Large intestine (tissue), 3 donors: Measurements from ENCODE around the gene GPR160. TPM values are rescaled to one million over a fixed set of nuclear protein-coding genes. Genes with fewer than 3 reads are reported as not detected.

Experiments
- DNase-seq, 2 donors: peaks; one replicate each; pipeline versions ENCODE4 v3.0.0 to v3.0.0-alpha.2; 2013
- H3K27ac ChIP-seq: one replicate; pipeline ENCODE4 v1.5.1; 2013; ENCODE audit warnings: low read length
- H3K27me3 ChIP-seq: 2 replicates; pipeline ENCODE4 v1.6.1; 2013; ENCODE audit warnings: low read length; ENCODE audit not compliant: control insufficient read depth, insufficient read depth
- H3K36me3 ChIP-seq: 2 replicates; pipeline ENCODE4 v1.6.1; 2013; ENCODE audit warnings: low read length; ENCODE audit not compliant: control insufficient read depth, insufficient read depth
- H3K4me1 ChIP-seq: one replicate; pipeline ENCODE4 v1.6.1; 2013; ENCODE audit warnings: low read length; ENCODE audit not compliant: control insufficient read depth, insufficient read depth
- H3K4me3 ChIP-seq: one replicate; pipeline ENCODE4 v1.5.1; 2013; ENCODE audit warnings: low read length
- H3K9me3 ChIP-seq: one replicate; pipeline ENCODE4 v1.6.1; 2013; ENCODE audit warnings: mild to moderate bottlenecking, low read depth, low read length, moderate library complexity; ENCODE audit not compliant: control insufficient read depth
- WGBS: methylation state at CpG from one replicate; pipeline ENCODE4 v1.1.5; 2013; ENCODE audit warnings: low lambda C conversion rate; ENCODE audit not compliant: insufficient coverage; 5-methylcytosine and 5-hydroxymethylcytosine counted together
- polyA plus RNA-seq: library from polyadenylated mRNA; unstranded; fragments of 120-200 nt; gene quantifications from one replicate; pipeline ENCODE4 v1.2.1, GENCODE V29; 2013

The GPR160 gene
- polyA plus RNA-seq, 1 donor, result 169 TPM

DNA sequence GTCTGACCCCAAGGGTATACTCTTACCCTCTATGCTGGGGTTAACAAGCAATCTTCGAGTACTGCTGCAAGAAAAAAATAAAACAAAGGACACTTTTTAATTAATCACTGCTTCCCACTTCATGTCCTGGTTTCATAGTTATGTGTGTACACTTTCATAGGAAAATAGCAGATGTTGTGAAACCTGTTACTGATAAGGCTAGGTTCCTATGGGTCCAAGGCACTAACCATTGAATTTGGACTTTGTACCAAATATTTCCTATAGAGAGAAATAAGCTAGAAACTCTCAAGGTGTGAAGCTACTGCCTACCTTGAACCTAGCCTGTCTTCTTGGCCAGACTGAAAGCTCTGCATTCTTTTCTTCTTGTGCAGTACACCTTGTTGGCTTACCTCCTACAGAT is 14.6 kb upstream of the GPR160 start:
- H3K36me3 ChIP-seq, result no peaks in the 10 kb centered on the region
- no peaks in the 10 kb centered on the region for H3K27me3 ChIP-seq
- peak; percentile 76 to 93 for DNase-seq
- H3K4me1 ChIP-seq, result peaks cover 22% of the 10 kb centered on the region
- H3K4me3 ChIP-seq, result no peak overlapping the region
- peak overlapping the region; percentile 67 for H3K27ac ChIP-seq
- no peaks in the 10 kb centered on the region for H3K9me3 ChIP-seq
- no CpG with 5 or more reads among the region's 1 CpG for WGBS

DNA sequence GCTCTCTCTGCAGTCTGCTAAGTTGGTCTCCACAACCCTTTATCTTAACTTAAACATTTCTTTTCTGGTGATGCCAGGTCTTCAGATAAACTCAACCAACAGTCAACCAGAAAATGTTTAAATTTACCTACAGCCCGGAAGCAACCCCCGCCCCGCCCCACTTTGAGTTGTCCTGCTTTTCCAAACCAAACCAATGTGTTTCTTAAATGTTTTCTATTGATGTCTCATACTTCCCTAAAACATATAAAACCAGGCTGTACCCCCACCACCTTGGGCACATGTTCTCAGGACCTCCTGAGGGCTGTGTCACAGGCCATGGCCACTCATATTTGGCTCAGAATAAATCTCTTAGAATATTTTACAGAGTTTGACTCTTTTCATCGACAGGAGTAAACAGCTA is 13.2 kb upstream of the GPR160 start:
- no CpG with 5 or more reads among the region's 4 CpGs for WGBS
- Histone ChIP-seq H3K36me3 (no peaks in the 10 kb centered on the region), H3K9me3 (no peaks in the 10 kb centered on the region), H3K4me1 (peaks cover 22% of the 10 kb centered on the region), H3K27me3 (no peaks in the 10 kb centered on the region), H3K4me3 (no peak overlapping the region), H3K27ac (no peak overlapping the region)
- no peak for DNase-seq

DNA sequence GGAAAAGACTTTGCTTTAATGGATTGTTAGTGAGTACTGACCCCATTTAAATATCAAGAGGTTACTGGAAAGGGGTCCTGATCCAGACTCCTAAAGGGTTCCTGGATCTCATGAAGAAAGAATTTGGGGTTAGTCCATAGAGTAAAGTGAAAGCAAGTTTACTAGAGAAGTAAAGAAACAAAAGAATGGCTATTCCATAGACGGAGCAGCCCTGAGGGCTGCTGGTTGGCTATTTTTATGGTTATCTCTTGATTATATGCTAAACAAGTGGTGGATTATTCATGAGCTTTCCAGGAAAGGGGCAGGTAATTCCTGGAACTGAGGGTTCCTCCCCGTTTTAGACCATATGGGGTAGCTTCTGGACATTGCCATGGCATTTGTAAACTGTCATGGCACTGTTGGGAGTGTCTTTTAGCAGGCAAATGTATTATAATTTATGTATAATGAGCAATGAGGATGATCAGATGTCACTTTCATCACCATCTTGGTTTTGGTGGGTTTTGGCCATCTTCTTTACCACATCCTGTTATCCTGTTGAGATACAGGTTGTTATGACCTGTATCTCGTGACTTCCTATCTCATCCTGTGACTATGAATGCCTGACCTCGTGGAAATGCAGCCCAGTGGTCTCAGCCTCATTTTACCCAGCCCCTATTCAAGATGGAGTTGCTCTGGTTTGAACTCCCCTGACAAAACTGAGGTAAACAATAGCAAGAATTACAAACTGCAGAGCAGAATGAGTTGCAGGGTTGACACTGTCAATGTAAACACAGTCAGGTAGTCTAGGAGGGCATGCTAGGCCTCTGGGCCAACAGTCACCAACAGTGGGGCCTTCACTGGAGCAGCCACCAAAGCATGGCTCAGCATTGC is 10.3 kb upstream of the GPR160 start:
- no peak overlapping the region for H3K27ac ChIP-seq
- H3K4me3 ChIP-seq, result no peak overlapping the region
- H3K36me3 ChIP-seq, result no peaks in the 10 kb centered on the region
- H3K9me3 ChIP-seq, result no peaks in the 10 kb centered on the region
- DNase-seq, result no peak
- WGBS, result 76% methylated on average over 2 of the region's 4 CpGs
- peaks cover 13% of the 10 kb centered on the region for H3K4me1 ChIP-seq
- no peaks in the 10 kb centered on the region for H3K27me3 ChIP-seq

DNA sequence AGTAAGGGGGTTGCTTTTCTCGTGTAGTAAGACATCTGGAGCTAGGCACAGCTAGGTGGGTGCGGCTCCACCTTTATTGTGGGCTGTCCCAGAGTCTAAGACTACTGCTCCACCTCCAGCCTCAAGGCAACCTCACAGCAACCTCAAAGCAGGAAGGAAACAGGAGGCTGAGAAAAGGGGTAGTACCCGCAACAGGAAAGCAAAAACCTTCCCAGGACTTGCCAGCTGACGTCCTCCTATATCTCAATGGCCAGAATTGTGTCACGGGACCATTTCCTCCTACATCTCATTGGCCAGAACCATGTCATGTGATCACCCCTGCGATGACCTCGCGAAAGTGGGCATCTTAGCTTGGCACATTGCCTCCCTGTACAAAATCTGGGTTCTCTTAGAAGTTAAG is 4.3 kb upstream of the GPR160 start:
- Histone ChIP-seq H3K4me1 (peaks cover 16% of the 10 kb centered on the region), H3K4me3 (no peak overlapping the region), H3K9me3 (no peaks in the 10 kb centered on the region), H3K27me3 (peaks cover 4% of the 10 kb centered on the region), H3K27ac (no peak overlapping the region), H3K36me3 (no peaks in the 10 kb centered on the region)
- WGBS, result 100% methylated on average over 1 of the region's 8 CpGs
- peak; percentile 56 to 72 for DNase-seq

DNA sequence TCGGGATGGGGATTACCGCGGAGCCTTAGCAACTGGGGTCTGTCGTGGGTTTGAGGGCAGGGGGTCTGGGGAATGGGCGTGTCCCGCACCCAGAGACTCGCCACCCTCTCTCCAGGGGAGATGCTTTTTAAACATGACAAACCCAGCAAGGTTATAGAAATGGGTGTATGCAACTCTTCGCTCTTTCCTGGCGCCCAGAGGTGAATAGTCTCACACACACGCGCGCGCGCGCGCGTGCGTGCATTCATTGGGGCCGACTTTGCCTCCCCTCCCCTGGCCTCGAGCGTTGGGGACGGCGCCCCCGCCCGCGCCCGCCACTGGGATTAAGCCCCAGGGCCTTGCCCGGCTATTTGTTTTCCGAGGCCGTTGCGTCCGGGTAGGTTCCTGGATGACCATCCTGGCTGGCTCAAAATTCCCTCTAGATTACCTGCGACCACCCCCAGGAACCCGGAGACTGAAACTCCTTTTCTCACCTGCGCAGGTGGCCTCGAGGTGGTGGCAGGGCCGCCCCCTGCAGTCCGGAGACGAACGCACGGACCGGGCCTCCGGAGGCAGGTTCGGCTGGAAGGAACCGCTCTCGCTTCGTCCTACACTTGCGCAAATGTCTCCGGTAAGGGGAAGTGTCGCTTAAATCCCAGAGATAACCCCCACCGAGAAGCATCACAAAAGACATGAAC is 777 bp downstream of the GPR160 start:
- Histone ChIP-seq H3K9me3 (no peaks in the 10 kb centered on the region), H3K36me3 (peaks cover 10% of the 10 kb centered on the region), H3K4me3 (peak overlapping the region; percentile 97), H3K27ac (peak overlapping the region; percentile 100), H3K4me1 (peaks cover 16% of the 10 kb centered on the region), H3K27me3 (peaks cover 8% of the 10 kb centered on the region)
- peak; percentile 62 to 79 for DNase-seq
- WGBS, result no CpG with 5 or more reads among the region's 51 CpGs

DNA sequence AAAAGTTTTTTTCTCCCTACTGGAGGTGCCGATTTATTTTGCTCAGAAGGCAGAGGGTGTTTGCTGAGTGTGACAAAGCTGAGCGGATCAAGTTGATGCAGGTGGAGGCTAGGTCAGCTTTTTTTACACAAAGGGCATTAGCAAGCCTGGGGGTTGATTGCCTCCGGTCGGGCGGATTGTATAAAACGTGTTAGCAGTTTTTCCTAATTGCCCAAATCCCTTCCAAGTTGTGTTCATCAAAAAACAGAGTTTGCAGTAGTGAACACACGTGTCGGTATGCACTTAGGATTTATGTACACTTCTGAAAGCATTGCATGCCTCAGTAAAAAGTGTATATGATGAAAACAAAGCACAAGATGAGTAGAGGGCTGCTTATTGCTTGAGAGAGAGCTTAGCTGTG is 2.6 kb downstream of the GPR160 start:
- H3K27me3 ChIP-seq, result peaks cover 8% of the 10 kb centered on the region
- H3K9me3 ChIP-seq, result no peaks in the 10 kb centered on the region
- peak overlapping the region; percentile 100 for H3K27ac ChIP-seq
- WGBS, result no CpG with 5 or more reads among the region's 8 CpGs
- peaks cover 18% of the 10 kb centered on the region for H3K36me3 ChIP-seq
- peak overlapping the region; percentile 97 for H3K4me3 ChIP-seq
- H3K4me1 ChIP-seq, result peaks cover 31% of the 10 kb centered on the region
- DNase-seq, result peak in 1 of 2 donors; percentile 61

DNA sequence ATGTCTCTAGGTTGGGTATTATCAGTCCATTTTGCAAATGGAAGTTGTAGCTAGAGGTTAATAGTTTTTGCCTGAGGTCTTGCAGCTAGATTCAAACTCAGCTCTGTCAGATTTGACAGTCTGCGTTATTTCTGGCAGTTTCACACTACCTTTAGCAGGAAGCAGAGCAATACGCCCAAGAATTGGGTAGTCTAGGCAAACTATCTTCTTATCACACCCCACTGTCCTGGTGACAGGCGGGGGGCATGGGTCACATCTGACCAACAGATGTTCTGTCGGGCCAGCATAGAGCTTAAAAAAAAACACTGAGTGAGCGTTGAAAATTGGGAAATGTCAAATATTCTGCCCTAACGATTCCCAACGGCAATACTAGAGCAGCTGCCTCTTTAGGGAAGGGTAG is 5.7 kb downstream of the GPR160 start:
- H3K27ac ChIP-seq, result peak overlapping the region; percentile 91
- H3K27me3 ChIP-seq, result peaks cover 4% of the 10 kb centered on the region
- H3K4me1 ChIP-seq, result peaks cover 53% of the 10 kb centered on the region
- H3K4me3 ChIP-seq, result no peak overlapping the region
- no peaks in the 10 kb centered on the region for H3K9me3 ChIP-seq
- no peak for DNase-seq
- peaks cover 23% of the 10 kb centered on the region for H3K36me3 ChIP-seq
- WGBS, result no CpG with 5 or more reads among the region's 7 CpGs

DNA sequence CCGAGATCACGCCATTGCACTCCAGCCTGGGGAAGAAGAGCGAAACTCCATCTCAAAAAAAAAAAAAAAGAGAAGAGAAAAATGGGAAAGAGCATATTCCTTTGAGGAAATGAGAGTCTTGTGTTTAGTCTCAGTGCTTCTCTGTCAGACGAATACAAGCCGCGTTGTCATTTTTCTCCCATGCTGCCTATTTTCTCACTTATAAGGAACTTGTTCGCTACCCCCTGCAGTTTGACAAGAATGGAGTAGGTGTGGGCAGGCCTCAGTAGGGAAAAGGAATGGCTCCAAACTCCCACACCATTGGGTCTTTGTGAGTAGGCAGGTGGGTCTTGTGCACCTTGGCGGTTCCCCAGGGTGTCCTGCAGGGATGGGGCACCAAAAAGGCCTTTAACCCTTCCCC is 6.5 kb downstream of the GPR160 start:
- no peaks in the 10 kb centered on the region for H3K9me3 ChIP-seq
- H3K27ac ChIP-seq, result peak overlapping the region; percentile 91
- H3K4me3 ChIP-seq, result no peak overlapping the region
- peaks cover 61% of the 10 kb centered on the region for H3K4me1 ChIP-seq
- DNase-seq, result no peak
- no peaks in the 10 kb centered on the region for H3K27me3 ChIP-seq
- peaks cover 26% of the 10 kb centered on the region for H3K36me3 ChIP-seq
- WGBS, result 100% methylated on average over 2 of the region's 8 CpGs

DNA sequence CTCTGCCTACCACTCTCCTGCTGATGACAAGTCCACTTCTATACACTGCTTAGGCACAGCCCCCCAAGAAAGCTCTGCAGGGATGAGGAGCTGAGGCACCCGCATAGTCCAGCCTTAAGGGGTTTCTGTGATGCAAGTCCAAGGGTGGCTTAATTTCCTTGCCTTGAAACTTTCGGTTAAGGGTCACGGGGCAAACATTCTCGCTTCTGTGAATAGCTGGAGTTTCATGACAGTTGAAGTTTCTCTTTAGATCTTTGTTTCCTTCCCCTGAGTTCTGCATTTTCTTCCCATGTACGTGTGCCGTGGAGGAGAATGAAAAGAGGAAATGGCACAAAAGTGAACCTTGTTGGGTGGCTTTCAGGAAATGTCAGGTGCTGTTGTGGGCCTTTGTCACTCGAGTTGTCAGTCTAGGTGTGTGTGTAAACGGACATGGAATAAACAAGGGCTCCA is 7.0 kb downstream of the GPR160 start:
- Histone ChIP-seq H3K4me1 (peaks cover 66% of the 10 kb centered on the region), H3K4me3 (no peak overlapping the region), H3K27ac (peak overlapping the region; percentile 91), H3K36me3 (peaks cover 26% of the 10 kb centered on the region), H3K27me3 (no peaks in the 10 kb centered on the region), H3K9me3 (no peaks in the 10 kb centered on the region)
- no CpG with 5 or more reads among the region's 8 CpGs for WGBS
- peak; percentile 38 to 74 for DNase-seq

DNA sequence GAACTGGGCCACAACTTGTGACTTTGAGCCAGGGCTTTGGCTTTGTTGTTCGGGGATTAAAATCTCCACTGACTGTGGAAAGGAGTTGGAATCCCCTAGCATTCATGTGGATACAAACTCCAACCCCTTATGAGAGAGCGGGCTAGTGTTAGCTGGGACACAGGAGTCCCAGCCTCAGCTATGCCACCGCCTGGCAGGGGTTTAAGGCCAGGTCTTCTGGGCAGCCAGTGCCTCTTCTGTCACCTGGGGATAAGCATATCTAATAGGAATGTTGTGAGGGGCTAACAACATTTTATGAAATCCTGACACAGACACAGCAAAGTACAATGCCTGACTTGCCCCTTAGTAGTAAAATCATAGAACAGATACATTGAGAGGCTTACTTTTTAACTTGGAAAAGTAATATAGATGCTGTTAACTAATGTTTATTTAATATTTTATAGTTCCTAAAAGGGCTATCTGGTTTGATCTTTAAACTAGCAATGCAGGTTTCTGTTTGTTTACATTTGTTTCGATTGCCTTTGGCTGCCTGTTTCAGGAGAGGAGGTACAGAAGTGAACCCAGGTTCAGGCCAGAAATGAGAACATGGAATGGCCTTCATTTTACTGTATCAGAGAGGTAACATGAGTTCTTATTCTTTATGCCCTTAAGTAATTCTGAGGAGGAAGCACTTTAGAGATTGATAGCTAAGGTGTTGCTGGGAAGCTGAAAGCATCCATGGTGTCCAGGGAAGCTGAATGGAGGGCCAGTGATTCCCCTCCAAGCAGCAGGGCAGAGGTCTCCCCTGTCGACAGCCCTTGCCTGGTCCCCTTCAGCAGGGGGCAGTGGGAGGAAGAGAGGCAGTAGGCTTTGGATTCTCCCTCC is 8.7 kb downstream of the GPR160 start:
- Histone ChIP-seq H3K27ac (peak overlapping the region; percentile 91), H3K9me3 (no peaks in the 10 kb centered on the region), H3K36me3 (peaks cover 24% of the 10 kb centered on the region), H3K27me3 (no peaks in the 10 kb centered on the region), H3K4me1 (peaks cover 72% of the 10 kb centered on the region), H3K4me3 (no peak overlapping the region)
- WGBS, result 20% methylated on average over 1 of the region's 5 CpGs
- DNase-seq, result peak; percentile 77 to 87
